Measurements from ENCODE around the gene GDF15. TPM values are rescaled to one million over a fixed set of nuclear protein-coding genes. Genes with fewer than 3 reads are reported as not detected.
A peak's percentile ranks its signal among the peaks of the same experiment; 100 is the strongest.
"Not testable (repeated sequence)": the region's sequence is repeated elsewhere in the genome, so short reads cannot be mapped to it uniquely, and the experiment has no call there.

Gene GDF15
- total RNA-seq, 2 experiments from 2014 or later = not detected

- H3K4me3 Mint-ChIP-seq = no peak overlapping the region
- peaks cover 26% of the 10 kb centered on the region for H3K36me3 Mint-ChIP-seq
- no peaks in the 10 kb centered on the region for H3K27me3 Mint-ChIP-seq
- ChIA-PET CTCF (interaction anchor here (0.7 to 1.7 kb wide), 3 partner anchors 21 to 154 kb away, joined by 3 read pairs; partner anchors contain the start of gene GDF15), POLR2A (no interaction called here)
- DNase-seq = no peak
- no peaks in the 10 kb centered on the region for H3K9me3 Mint-ChIP-seq
- intact Hi-C loops (cut with micrococcal nuclease) = no loop called here
- H3K27ac Mint-ChIP-seq = no peak overlapping the region
- H3K4me1 Mint-ChIP-seq (ENCODE audit: low read depth) = peaks cover 2% of the 10 kb centered on the region
These were observed 21.0 kb upstream of the GDF15 start for GRCh38 chr19:18364826-18365528.

GRCh38 chr19:18366021-18366435 lies 19.9 kb upstream of the GDF15 start:
- no peak overlapping the region for H3K27ac Mint-ChIP-seq
- no peaks in the 10 kb centered on the region for H3K27me3 Mint-ChIP-seq
- ChIA-PET POLR2A (no interaction called here), CTCF (interaction anchor here (0.7 to 1.7 kb wide), 3 partner anchors 20 to 428 kb away, joined by 3 read pairs; partner anchors contain the start of gene GDF15)
- DNase-seq = no peak
- intact Hi-C loops (cut with micrococcal nuclease) = no loop called here
- no peak overlapping the region for H3K4me3 Mint-ChIP-seq
- no peaks in the 10 kb centered on the region for H3K9me3 Mint-ChIP-seq
- peaks cover 26% of the 10 kb centered on the region for H3K36me3 Mint-ChIP-seq
- peaks cover 2% of the 10 kb centered on the region for H3K4me1 Mint-ChIP-seq (ENCODE audit: low read depth)

GRCh38 chr19:18368504-18369222 lies 17.3 kb upstream of the GDF15 start:
- ChIA-PET POLR2A (interaction anchor here (1.6 kb wide), 1 partner anchor 8 kb away, joined by 5 read pairs; no protein-coding TSS in a partner anchor), CTCF (interaction anchor here (2.5 kb wide), 1 partner anchor 20 kb away, joined by 9 read pairs; no protein-coding TSS in a partner anchor)
- Mint-ChIP-seq H3K36me3 (peaks cover 13% of the 10 kb centered on the region), H3K27me3 (no peaks in the 10 kb centered on the region), H3K27ac (no peak overlapping the region), H3K4me3 (no peak overlapping the region), H3K4me1 (ENCODE audit: low read depth) (peaks cover 4% of the 10 kb centered on the region), H3K9me3 (no peaks in the 10 kb centered on the region)
- intact Hi-C loops (cut with micrococcal nuclease) = no loop called here
- DNase-seq = no peak

GRCh38 chr19:18373407-18373891 lies 12.5 kb upstream of the GDF15 start:
- ChIA-PET POLR2A (no interaction called here), CTCF (interaction anchor here (1.0 kb wide), 2 partner anchors 12 to 95 kb away, joined by 3 read pairs; partner anchors contain the start of gene GDF15)
- H3K4me3 Mint-ChIP-seq = no peak overlapping the region

GRCh38 chr19:18373892-18374629 lies 11.9 kb upstream of the GDF15 start:
- DNase-seq = peak; percentile 86
- H3K27ac Mint-ChIP-seq = peak overlapping the region; percentile 9
- no peaks in the 10 kb centered on the region for H3K9me3 Mint-ChIP-seq
- peaks cover 2% of the 10 kb centered on the region for H3K27me3 Mint-ChIP-seq
- H3K4me3 Mint-ChIP-seq = peak overlapping the region; percentile 6
- POLR2A ChIA-PET = no interaction called here
- H3K36me3 Mint-ChIP-seq = no peaks in the 10 kb centered on the region
- peaks cover 13% of the 10 kb centered on the region for H3K4me1 Mint-ChIP-seq (ENCODE audit: low read depth)
- CTCF ChIA-PET = interaction anchor here (1.0 kb wide), 2 partner anchors 12 to 95 kb away, joined by 3 read pairs; partner anchors contain the start of gene GDF15
- intact Hi-C loops (cut with micrococcal nuclease) = loop anchor here (2.0 kb wide), 1 partner anchor 33 kb away; the partner anchor contains the start of gene PGPEP1

More at GRCh38 chr19:18373407-18373891, 12.5 kb upstream of the GDF15 start:
- Mint-ChIP-seq H3K9me3 (no peaks in the 10 kb centered on the region), H3K36me3 (no peaks in the 10 kb centered on the region), H3K27ac (peak overlapping the region; percentile 9), H3K4me1 (ENCODE audit: low read depth) (peaks cover 13% of the 10 kb centered on the region), H3K27me3 (peaks cover 2% of the 10 kb centered on the region)
- intact Hi-C loops (cut with micrococcal nuclease) = no loop called here
- DNase-seq = no peak

DNA sequence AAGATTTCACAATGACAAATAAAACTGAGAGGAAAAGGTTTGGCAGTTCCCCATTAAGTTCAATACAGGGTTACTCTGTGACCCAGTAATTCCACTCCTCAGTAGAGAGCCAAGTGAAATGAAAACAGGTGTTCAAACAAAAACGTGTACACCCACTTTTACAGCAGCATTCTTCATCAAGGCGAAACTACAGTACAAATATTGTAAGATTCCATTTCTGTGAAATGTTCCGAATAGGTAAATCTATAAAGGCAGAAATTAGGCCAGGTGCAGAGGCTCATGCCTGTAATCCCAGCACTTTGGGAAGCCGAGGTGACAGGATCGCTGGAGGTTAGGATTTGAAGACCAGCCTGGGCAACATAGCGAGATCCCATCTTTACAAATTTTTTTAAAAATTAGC lies 8.9 kb upstream of the GDF15 start:
- no peak for DNase-seq
- Mint-ChIP-seq H3K4me3 (no peak overlapping the region), H3K36me3 (no peaks in the 10 kb centered on the region), H3K9me3 (no peaks in the 10 kb centered on the region), H3K4me1 (ENCODE audit: low read depth) (peaks cover 13% of the 10 kb centered on the region), H3K27me3 (peaks cover 2% of the 10 kb centered on the region), H3K27ac (no peak overlapping the region)
- ChIA-PET POLR2A (no interaction called here), CTCF (no interaction called here)
- intact Hi-C loops (cut with micrococcal nuclease) = loop anchor here (5.0 kb wide), 1 partner anchor 35 kb away; no protein-coding TSS in a partner anchor

DNA sequence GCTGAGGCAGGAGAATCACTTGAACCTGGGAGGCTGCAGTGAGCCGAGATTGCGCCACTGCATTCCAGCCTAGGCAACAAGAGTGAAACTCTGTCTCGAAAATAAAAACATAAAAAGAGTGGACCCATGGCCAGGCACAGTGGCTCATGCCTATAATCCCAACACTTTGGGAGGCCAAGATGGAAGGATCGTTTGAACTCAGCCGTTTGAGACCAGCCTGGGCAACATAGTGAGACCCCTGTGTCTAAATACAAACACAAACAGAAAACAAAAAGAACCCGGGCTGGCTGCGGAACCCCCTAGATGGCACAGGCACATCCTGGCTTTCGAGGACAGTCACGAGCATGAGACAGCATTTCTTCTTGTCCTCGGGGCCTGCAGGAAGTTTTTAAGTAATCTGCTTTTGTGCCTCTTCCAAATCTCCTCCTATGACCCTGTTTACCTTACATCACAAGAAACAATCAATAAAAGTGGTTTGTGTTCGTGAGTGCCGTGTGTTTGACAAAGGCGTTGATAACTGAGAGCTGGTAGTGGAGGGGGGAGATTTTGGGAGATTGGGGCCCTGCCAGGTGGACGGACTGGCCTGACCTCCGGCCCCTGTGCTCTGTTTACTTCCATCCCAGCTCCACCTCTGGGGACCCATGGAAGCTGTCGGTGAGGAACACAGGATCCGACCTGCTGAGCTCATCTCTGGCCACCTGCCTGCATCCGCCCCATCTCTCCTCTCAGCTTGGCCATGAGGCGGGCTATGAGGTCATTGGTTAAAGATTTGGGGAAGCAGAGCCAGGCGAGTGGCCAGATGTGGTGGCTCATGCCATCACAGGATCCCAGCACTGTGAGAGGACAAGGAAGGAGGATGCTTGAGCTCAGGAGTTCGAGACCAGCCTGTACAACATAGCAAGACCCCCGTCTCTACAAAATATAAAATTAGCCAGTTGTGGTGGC lies 5.9 kb upstream of the GDF15 start:
- Mint-ChIP-seq H3K9me3 (no peaks in the 10 kb centered on the region), H3K27ac (no peak overlapping the region), H3K36me3 (no peaks in the 10 kb centered on the region), H3K4me3 (no peak overlapping the region), H3K27me3 (peaks cover 7% of the 10 kb centered on the region), H3K4me1 (ENCODE audit: low read depth) (no peaks in the 10 kb centered on the region)
- CTCF ChIA-PET = interaction anchor here (0.9 to 2.2 kb wide), 2 partner anchors 9 to 51 kb away, joined by 3 to 16 read pairs; no protein-coding TSS in a partner anchor
- POLR2A ChIA-PET = interaction anchor here (0.7 kb wide), 1 partner anchor 208 kb away, joined by 4 read pairs; no protein-coding TSS in a partner anchor
- intact Hi-C loops (cut with micrococcal nuclease) = loop anchor here (5.0 kb wide), 1 partner anchor 32 kb away; no protein-coding TSS in a partner anchor
- no peak for DNase-seq

- DNase-seq = no peak
- Mint-ChIP-seq H3K9me3 (no peaks in the 10 kb centered on the region), H3K4me3 (no peak overlapping the region), H3K27ac (no peak overlapping the region), H3K36me3 (no peaks in the 10 kb centered on the region), H3K27me3 (peaks cover 14% of the 10 kb centered on the region), H3K4me1 (ENCODE audit: low read depth) (no peaks in the 10 kb centered on the region)
- POLR2A ChIA-PET = interaction anchor here (0.7 kb wide), 1 partner anchor 207 kb away, joined by 4 read pairs; no protein-coding TSS in a partner anchor
- intact Hi-C loops (cut with micrococcal nuclease) = no loop called here
- CTCF ChIA-PET = interaction anchor here (0.9 to 2.2 kb wide), 2 partner anchors 8 to 52 kb away, joined by 3 to 16 read pairs; no protein-coding TSS in a partner anchor
These were observed 5.1 kb upstream of the GDF15 start for GRCh38 chr19:18380843-18381242.

DNA sequence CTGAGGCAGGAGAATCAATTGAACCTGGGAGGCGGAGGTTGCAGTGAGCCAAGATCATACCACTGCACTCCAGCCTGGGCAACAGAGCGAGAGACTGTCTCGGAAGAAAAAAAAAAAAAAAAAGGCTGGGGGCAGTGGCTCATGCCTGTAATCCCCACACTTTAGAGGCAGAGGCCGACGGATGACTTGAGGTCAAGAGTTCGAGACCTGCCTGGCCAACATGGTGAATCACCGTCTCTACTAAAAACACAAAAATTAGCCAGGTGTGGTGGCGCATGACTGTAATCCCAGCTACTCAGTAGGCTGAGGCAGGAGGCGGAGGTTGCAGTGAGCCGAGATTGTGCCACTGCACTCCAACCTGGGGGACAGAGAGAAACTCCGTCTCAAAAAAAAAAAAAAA lies 2.3 kb upstream of the GDF15 start:
- H3K4me3 Mint-ChIP-seq; H3K27ac Mint-ChIP-seq; POLR2A ChIA-PET; H3K9me3 Mint-ChIP-seq; H3K36me3 Mint-ChIP-seq; intact Hi-C loops (cut with micrococcal nuclease); DNase-seq; H3K4me1 Mint-ChIP-seq (ENCODE audit: low read depth): not testable (repeated sequence)
- CTCF ChIA-PET = interaction anchor here (0.8 kb wide), 1 partner anchor 210 kb away, joined by 3 read pairs; no protein-coding TSS in a partner anchor
- H3K27me3 Mint-ChIP-seq = peaks cover 31% of the 10 kb centered on the region

DNA sequence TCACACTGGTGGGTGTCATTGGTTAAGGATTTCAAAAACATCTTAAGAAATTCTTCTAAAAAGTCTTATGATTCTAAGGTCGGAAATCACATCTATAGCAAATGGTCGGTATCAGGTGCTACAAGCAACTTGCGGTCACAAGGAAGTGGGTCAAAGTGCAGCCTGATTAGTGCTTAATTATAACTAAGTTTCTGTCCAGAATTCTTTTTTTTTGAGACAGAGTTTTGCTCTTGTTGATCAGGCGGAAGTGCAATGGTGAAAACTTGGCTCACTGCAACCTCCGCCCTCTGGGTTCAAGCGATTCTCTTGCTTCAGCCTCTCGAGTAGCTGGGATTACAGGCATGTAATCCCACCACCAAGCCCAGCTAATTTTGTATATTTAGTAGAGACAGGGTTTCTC lies 1.2 kb upstream of the GDF15 start:
- peaks cover 4% of the 10 kb centered on the region for H3K4me1 Mint-ChIP-seq (ENCODE audit: low read depth)
- no peak for DNase-seq
- no peak overlapping the region for H3K27ac Mint-ChIP-seq
- ChIA-PET POLR2A (no interaction called here), CTCF (interaction anchor here (1.2 kb wide), 1 partner anchor 30 kb away, joined by 5 read pairs; no protein-coding TSS in a partner anchor)
- no peaks in the 10 kb centered on the region for H3K9me3 Mint-ChIP-seq
- H3K36me3 Mint-ChIP-seq = no peaks in the 10 kb centered on the region
- intact Hi-C loops (cut with micrococcal nuclease) = no loop called here
- no peak overlapping the region for H3K4me3 Mint-ChIP-seq
- peaks cover 31% of the 10 kb centered on the region for H3K27me3 Mint-ChIP-seq

- H3K36me3 Mint-ChIP-seq = no peaks in the 10 kb centered on the region
- ChIA-PET CTCF (interaction anchor here (0.7 to 1.5 kb wide), 6 partner anchors 12 to 106 kb away, joined by 3 to 12 read pairs (median 3); no protein-coding TSS in a partner anchor), POLR2A (no interaction called here)
- peaks cover 31% of the 10 kb centered on the region for H3K27me3 Mint-ChIP-seq
- H3K4me3 Mint-ChIP-seq = no peak overlapping the region
- H3K9me3 Mint-ChIP-seq = no peaks in the 10 kb centered on the region
- intact Hi-C loops (cut with micrococcal nuclease) = no loop called here
- H3K4me1 Mint-ChIP-seq (ENCODE audit: low read depth) = peaks cover 4% of the 10 kb centered on the region
- no peak overlapping the region for H3K27ac Mint-ChIP-seq
- DNase-seq = no peak
These were observed 641 bp upstream of the GDF15 start for GRCh38 chr19:18385359-18385674.
